PC-9 (cell line): ENCODE data around the gene USP43. TPM values are rescaled to one million over a fixed set of nuclear protein-coding genes. Genes with fewer than 3 reads are reported as not detected.

Source experiments
- BruUV-seq: library from RNA; stranded (reverse); fragments of 400-500 nt; replicated peaks from 2 replicates; lab custom pipeline; 2021; lab: Mats Ljungman, UMichigan
- CTCF ChIA-PET: fragments of 300-600 bp; sonication (Branson Sonifier 250); formaldehyde crosslinking; loops from one replicate; lab custom pipeline; 2022; ENCODE audit warnings: antibody characterized with exemption; lab: Charles Lee
- POLR2A ChIA-PET: fragments of 300-600 bp; sonication (Branson Sonifier 250); formaldehyde crosslinking; loops from one replicate; lab custom pipeline; 2022; ENCODE audit warnings: antibody characterized with exemption; ENCODE audit not compliant: unreplicated experiment; lab: Charles Lee
- DNase-seq, 2 experiments: peaks; one replicate each; pipeline versions ENCODE4 v3.0.0 to v3.0.0-alpha.2; 2015 to 2022; ENCODE audit warnings: mixed read lengths in 1 of 2
- H2AFZ ChIP-seq: fragments of 200-600 bp; sonication (generic); 2 replicates; pipeline ENCODE4 v1.8.1; 2017; ENCODE audit warnings: antibody characterized with exemption
- H3F3A ChIP-seq: fragments of 200-600 bp; sonication (generic); 2 replicates; pipeline ENCODE4 v1.8.1; 2017; ENCODE audit warnings: antibody characterized with exemption, mild to moderate bottlenecking, low read depth; ENCODE audit not compliant: insufficient read depth
- H3K27ac ChIP-seq: fragments of 200-600 bp; sonication (generic); 2 replicates; pipeline ENCODE4 v1.6.1; 2016; ENCODE audit warnings: mixed run types
- H3K27me3 ChIP-seq: fragments of 200-600 bp; sonication (generic); 2 replicates; pipeline ENCODE4 v1.6.1; 2016; ENCODE audit warnings: low read depth, mixed run types; ENCODE audit not compliant: insufficient read depth
- H3K36me3 ChIP-seq: fragments of 200-600 bp; sonication (generic); 2 replicates; pipeline ENCODE4 v1.6.1; 2016; ENCODE audit warnings: low read depth, mixed run types
- H3K4me1 ChIP-seq: fragments of 200-600 bp; sonication (generic); replicated peaks from 2 replicates; pipeline ENCODE4 v1.6.1; 2016; ENCODE audit warnings: mixed run types; ENCODE audit not compliant: insufficient read depth
- H3K4me2 ChIP-seq: fragments of 200-600 bp; sonication (generic); 2 replicates; pipeline ENCODE4 v1.6.1; 2017; ENCODE audit warnings: mixed run types
- H3K4me3 ChIP-seq: fragments of 200-600 bp; sonication (generic); 2 replicates; pipeline ENCODE4 v1.6.1; 2016; ENCODE audit warnings: mixed run types
- H3K79me2 ChIP-seq: fragments of 200-600 bp; sonication (generic); 2 replicates; pipeline ENCODE4 v1.6.1; 2017; ENCODE audit warnings: low read depth, mixed run types
- H3K9me2 ChIP-seq: fragments of 200-600 bp; sonication (generic); 2 replicates; pipeline ENCODE4 v1.8.1; 2017; ENCODE audit warnings: mild to moderate bottlenecking; ENCODE audit not compliant: insufficient read depth
- H3K9me3 ChIP-seq: fragments of 200-600 bp; sonication (generic); 2 replicates; pipeline ENCODE4 v1.8.1; 2016; ENCODE audit warnings: low read depth; ENCODE audit not compliant: insufficient read depth
- H4K20me1 ChIP-seq: fragments of 200-600 bp; sonication (generic); 2 replicates; pipeline ENCODE4 v1.8.1; 2017; ENCODE audit not compliant: insufficient read depth
- CTCF ChIP-seq: fragments of 200-600 bp; sonication (generic); conservative IDR thresholded peaks from 2 replicates; pipeline ENCODE4 v1.6.1; 2017; ENCODE audit warnings: mixed run types, antibody characterized with exemption, mild to moderate bottlenecking, moderate library complexity
- EZH2 ChIP-seq: fragments of 200-600 bp; sonication (generic); IDR thresholded peaks from 2 replicates; pipeline ENCODE4 v1.8.0; 2017; ENCODE audit warnings: antibody characterized with exemption, low read depth
- intact Hi-C: fragments of 100-400 bp; cut with micrococcal nuclease; formaldehyde crosslinking; loops from one replicate; pipeline ENCODE4 v1.10.0; 2022; ENCODE audit not compliant: unreplicated experiment
- total RNA-seq: library from RNA; stranded (reverse); gene quantifications from 2 replicates; pipeline ENCODE4 v1.2.3, GENCODE V29; 2021

The USP43 gene
- total RNA-seq, 1 experiment from 2014 or later = 16.0 TPM

- Histone ChIP-seq H3K9me2 (no peaks in the 10 kb centered on the region), H3K79me2 (no peaks in the 10 kb centered on the region), H3K27me3 (no peaks in the 10 kb centered on the region), H3K4me3 (no peak overlapping the region), H3K27ac (no peak overlapping the region), H4K20me1 (no peaks in the 10 kb centered on the region), H3K4me1 (no peaks in the 10 kb centered on the region; the same call in 1 of the 2 replicates), H3F3A (no peaks in the 10 kb centered on the region), H3K4me2 (no peak overlapping the region), H2AFZ (no peak overlapping the region), H3K9me3 (no peaks in the 10 kb centered on the region), H3K36me3 (no peaks in the 10 kb centered on the region)
- no peak for TF ChIP-seq CTCF
- no peak for TF ChIP-seq EZH2
- intact Hi-C loops = loop anchor here (10.0 kb wide), 1 partner anchor 165 kb away; no protein-coding TSS in a partner anchor
- BruUV-seq = no TSS peak
- DNase-seq = no peak
- ChIA-PET CTCF (no interaction called here), POLR2A (no interaction called here)
These were observed 114.9 kb downstream of the USP43 start for GRCh38 chr17:9760266-9760665.

- ChIA-PET POLR2A (interaction anchor here (0.7 kb wide), 1 partner anchor 398 kb away, joined by 7 read pairs; no protein-coding TSS in a partner anchor), CTCF (interaction anchor here (0.6 kb wide), 1 partner anchor 575 kb away, joined by 8 read pairs; no protein-coding TSS in a partner anchor)
- H3F3A ChIP-seq = no peaks in the 10 kb centered on the region
- no peaks in the 10 kb centered on the region; the same call in 1 of the 2 replicates for H3K4me1 ChIP-seq
- TF ChIP-seq CTCF (no peak), EZH2 (no peak)
- H4K20me1 ChIP-seq = no peaks in the 10 kb centered on the region
- H2AFZ ChIP-seq = no peak overlapping the region
- 0 out of 2 replicates have a peak overlapping the region, but pooled peaks have one; percentile 9 for H3K4me2 ChIP-seq
- no TSS peak for BruUV-seq
- H3K9me3 ChIP-seq = no peaks in the 10 kb centered on the region
- no peak overlapping the region for H3K4me3 ChIP-seq
- DNase-seq = no peak
- H3K79me2 ChIP-seq = no peaks in the 10 kb centered on the region
- intact Hi-C loops = loop anchor here (10.0 kb wide), 1 partner anchor 161 kb away; no protein-coding TSS in a partner anchor
- no peaks in the 10 kb centered on the region for H3K36me3 ChIP-seq
- no peaks in the 10 kb centered on the region for H3K9me2 ChIP-seq
- no peak overlapping the region for H3K27ac ChIP-seq
- no peaks in the 10 kb centered on the region for H3K27me3 ChIP-seq
These were observed 118.3 kb downstream of the USP43 start for GRCh38 chr17:9763643-9764042.

GRCh38 chr17:9765322-9765721 lies 120.0 kb downstream of the USP43 start:
- H3K27me3 ChIP-seq = no peaks in the 10 kb centered on the region
- no peak overlapping the region for H2AFZ ChIP-seq
- DNase-seq = no peak
- BruUV-seq = no TSS peak
- no peak overlapping the region for H3K4me2 ChIP-seq
- no peaks in the 10 kb centered on the region for H4K20me1 ChIP-seq
- no peak for TF ChIP-seq CTCF
- no peak for TF ChIP-seq EZH2
- H3F3A ChIP-seq = no peaks in the 10 kb centered on the region
- no peak overlapping the region for H3K27ac ChIP-seq
- no peaks in the 10 kb centered on the region for H3K36me3 ChIP-seq
- no peaks in the 10 kb centered on the region for H3K9me2 ChIP-seq
- no peaks in the 10 kb centered on the region for H3K9me3 ChIP-seq
- ChIA-PET CTCF (no interaction called here), POLR2A (no interaction called here)
- no peaks in the 10 kb centered on the region; the same call in 1 of the 2 replicates for H3K4me1 ChIP-seq
- intact Hi-C loops = loop anchor here (10.0 kb wide), 1 partner anchor 159 kb away; no protein-coding TSS in a partner anchor
- no peaks in the 10 kb centered on the region for H3K79me2 ChIP-seq
- no peak overlapping the region for H3K4me3 ChIP-seq
